ENCODE results near the gene HMGCS2. TPM values are rescaled to one million over a fixed set of nuclear protein-coding genes. Genes with fewer than 3 reads are reported as not detected.

The HMGCS2 gene
- total RNA-seq, 1 donor from 2014 or later: not detected

- TF ChIP-seq CTCF (IDR thresholded peaks at IDR 0.05) (no peak), EZH2 (IDR thresholded peaks at IDR 0.05) (no peak), EZH2phosphoT487 (IDR thresholded peaks at IDR 0.05) (no peak)
These were observed 16.1 kb downstream of the HMGCS2 start for GRCh38 chr1:119752592-119752991.

GRCh38 chr1:119748040-119748439, 20.7 kb downstream of the HMGCS2 start:
- H3K4me1 Mint-ChIP-seq: peaks cover 6% of the 10 kb centered on the region
- H3K36me3 Mint-ChIP-seq: peaks cover 11% of the 10 kb centered on the region
- H3F3A ChIP-seq (ENCODE audit: low read depth): peaks cover 26% of the 10 kb centered on the region
- H3K4me3 ChIP-seq: no peak overlapping the region
- no peak for TF ChIP-seq CTCF (IDR thresholded peaks at IDR 0.05)
- no peak for TF ChIP-seq EZH2phosphoT487 (IDR thresholded peaks at IDR 0.05)
- TF ChIP-seq EZH2 (IDR thresholded peaks at IDR 0.05): no peak
- H3K36me3 ChIP-seq: no peaks in the 10 kb centered on the region
- H4K20me1 ChIP-seq (ENCODE audit: low read depth): no peaks in the 10 kb centered on the region
- peaks cover 7% of the 10 kb centered on the region for H3K27me3 Mint-ChIP-seq (ENCODE audit: insufficient read depth, low read depth)
- H3K9me3 Mint-ChIP-seq: no peaks in the 10 kb centered on the region
- H3K4me1 ChIP-seq: peaks cover 13% of the 10 kb centered on the region
- no peak overlapping the region for H3K27ac Mint-ChIP-seq
- H2AFZ ChIP-seq (replicated peaks): peak overlapping the region; percentile 58
- H3K27ac ChIP-seq: no peak overlapping the region
- no peaks in the 10 kb centered on the region for H3K79me2 ChIP-seq (ENCODE audit: low read depth)
- H3K27me3 ChIP-seq: no peaks in the 10 kb centered on the region
- no peak overlapping the region for H3K4me3 Mint-ChIP-seq
- no peak overlapping the region for H3K9ac ChIP-seq
- H3K9me3 ChIP-seq (ENCODE audit: low read depth): no peaks in the 10 kb centered on the region
- no peak overlapping the region for H3K4me2 ChIP-seq
- DNase-seq (ENCODE audit: low spot score): no peak

More at GRCh38 chr1:119752592-119752991, 16.1 kb downstream of the HMGCS2 start:
- Histone ChIP-seq H3K36me3 (no peaks in the 10 kb centered on the region), H3K4me2 (no peak overlapping the region), H3K9me3 (ENCODE audit: low read depth) (no peaks in the 10 kb centered on the region), H2AFZ (replicated peaks) (no peak overlapping the region), H3K79me2 (ENCODE audit: low read depth) (no peaks in the 10 kb centered on the region), H3K4me3 (no peak overlapping the region), H3K27me3 (no peaks in the 10 kb centered on the region), H3K4me1 (peaks cover 6% of the 10 kb centered on the region), H3F3A (ENCODE audit: low read depth) (peaks cover 4% of the 10 kb centered on the region), H3K9ac (no peak overlapping the region), H4K20me1 (ENCODE audit: low read depth) (no peaks in the 10 kb centered on the region), H3K27ac (no peak overlapping the region)
- Mint-ChIP-seq H3K4me1 (no peaks in the 10 kb centered on the region), H3K4me3 (no peak overlapping the region), H3K9me3 (no peaks in the 10 kb centered on the region), H3K27ac (no peak overlapping the region), H3K36me3 (no peaks in the 10 kb centered on the region), H3K27me3 (ENCODE audit: insufficient read depth, low read depth) (peaks cover 4% of the 10 kb centered on the region)
- DNase-seq (ENCODE audit: low spot score): no peak

- no peak overlapping the region for H3K4me3 Mint-ChIP-seq
- Histone ChIP-seq H3K27ac (peak overlapping the region; percentile 83), H4K20me1 (ENCODE audit: low read depth) (no peaks in the 10 kb centered on the region), H2AFZ (replicated peaks) (peak overlapping the region; percentile 58), H3K9me3 (ENCODE audit: low read depth) (no peaks in the 10 kb centered on the region), H3K4me3 (no peak overlapping the region), H3F3A (ENCODE audit: low read depth) (peaks cover 26% of the 10 kb centered on the region), H3K27me3 (no peaks in the 10 kb centered on the region), H3K36me3 (no peaks in the 10 kb centered on the region), H3K9ac (no peak overlapping the region), H3K4me1 (peaks cover 13% of the 10 kb centered on the region), H3K4me2 (peak overlapping the region; percentile 44), H3K79me2 (ENCODE audit: low read depth) (no peaks in the 10 kb centered on the region)
- TF ChIP-seq EZH2 (IDR thresholded peaks at IDR 0.05) (no peak), EZH2phosphoT487 (IDR thresholded peaks at IDR 0.05) (no peak), CTCF (IDR thresholded peaks at IDR 0.05) (no peak)
- H3K27me3 Mint-ChIP-seq (ENCODE audit: insufficient read depth, low read depth): peaks cover 5% of the 10 kb centered on the region
- peaks cover 12% of the 10 kb centered on the region for H3K36me3 Mint-ChIP-seq
- no peak overlapping the region for H3K27ac Mint-ChIP-seq
- no peaks in the 10 kb centered on the region for H3K9me3 Mint-ChIP-seq
- DNase-seq (ENCODE audit: low spot score): peak; percentile 67
- peaks cover 6% of the 10 kb centered on the region for H3K4me1 Mint-ChIP-seq
These were observed 21.3 kb downstream of the HMGCS2 start for GRCh38 chr1:119747451-119747850.
